Activated B cell treated with CpG ODN at 0.5 μM for 24 hours (primary cell): Measurements from ENCODE around the gene LRRC45. TPM values are rescaled to one million over a fixed set of nuclear protein-coding genes. Genes with fewer than 3 reads are reported as not detected.

Experiments
- ATAC-seq: fragments of 200-7000 bp; cut with Tn5 transposase; one replicate; pipeline ENCODE4 v1.10.0; 2021; ENCODE audit warnings: low read depth, mild to moderate bottlenecking, moderate library complexity
- CTCF ChIA-PET: fragments of 350-600 bp; sonication (Branson Sonifier 250); formaldehyde crosslinking; loops from one replicate; lab custom pipeline; 2021; ENCODE audit warnings: antibody characterized with exemption; lab: Charles Lee
- POLR2A ChIA-PET: fragments of 350-600 bp; sonication (Branson Sonifier 250); formaldehyde crosslinking; loops from one replicate; lab custom pipeline; 2021; ENCODE audit warnings: antibody characterized with exemption; lab: Charles Lee
- DNase-seq: peaks from one replicate; pipeline ENCODE4 v3.0.0; 2022
- H3K27ac Mint-ChIP-seq: one replicate; pipeline ENCODE4 v1.8.0; 2020; ENCODE audit warnings: mixed read lengths
- H3K27me3 Mint-ChIP-seq: one replicate; pipeline ENCODE4 v1.8.0; 2021; ENCODE audit warnings: mixed read lengths
- H3K36me3 Mint-ChIP-seq: one replicate; pipeline ENCODE4 v1.8.0; 2021; ENCODE audit warnings: low read depth, mixed read lengths
- H3K4me1 Mint-ChIP-seq: one replicate; pipeline ENCODE4 v1.8.0; 2021; ENCODE audit warnings: mixed read lengths
- H3K4me3 Mint-ChIP-seq: one replicate; pipeline ENCODE4 v1.8.0; 2020; ENCODE audit warnings: mild to moderate bottlenecking, mixed read lengths
- H3K9me3 Mint-ChIP-seq: one replicate; pipeline ENCODE4 v1.8.0; 2020; ENCODE audit warnings: mixed read lengths
- CTCF ChIP-seq: fragments of 200-600 bp; IDR thresholded peaks from one replicate; pipeline ENCODE4 v1.8.0; 2022; ENCODE audit warnings: antibody characterized with exemption, mild to moderate bottlenecking
- intact Hi-C: fragments of 100-400 bp; cut with micrococcal nuclease; formaldehyde crosslinking; loops from one replicate; pipeline ENCODE4 v1.15.1; 2024
- total RNA-seq: library from RNA; stranded (reverse); gene quantifications from 2 replicates; pipeline ENCODE4 v1.2.3, GENCODE V29; 2022

Gene LRRC45
- total RNA-seq, 1 donor from 2014 or later = 10.6 TPM

GRCh38 chr17:82016061-82016874, 6.8 kb upstream of the LRRC45 start:
- ChIA-PET CTCF (no interaction called here), POLR2A (no interaction called here)
- Mint-ChIP-seq H3K27ac (no peak overlapping the region), H3K4me3 (no peak overlapping the region), H3K36me3 (peaks cover 4% of the 10 kb centered on the region), H3K27me3 (no peaks in the 10 kb centered on the region), H3K9me3 (no peaks in the 10 kb centered on the region), H3K4me1 (peaks cover 5% of the 10 kb centered on the region)
- no peak for ATAC-seq
- intact Hi-C loops = no loop called here
- no peak for DNase-seq
- TF ChIP-seq CTCF = no peak

GRCh38 chr17:82016875-82017459, 6.1 kb upstream of the LRRC45 start:
- peaks cover 12% of the 10 kb centered on the region for H3K4me1 Mint-ChIP-seq
- H3K36me3 Mint-ChIP-seq = peaks cover 4% of the 10 kb centered on the region
- H3K27ac Mint-ChIP-seq = no peak overlapping the region
- POLR2A ChIA-PET = no interaction called here
- DNase-seq (no peak), ATAC-seq (no peak)
- intact Hi-C loops = no loop called here
- CTCF ChIA-PET = interaction anchor here (1.8 kb wide), 1 partner anchor 57 kb away, joined by 7 read pairs; no protein-coding TSS in a partner anchor
- H3K9me3 Mint-ChIP-seq = no peaks in the 10 kb centered on the region
- H3K4me3 Mint-ChIP-seq = no peak overlapping the region
- H3K27me3 Mint-ChIP-seq = no peaks in the 10 kb centered on the region
- TF ChIP-seq CTCF = no peak

GRCh38 chr17:82017612-82018151, 5.4 kb upstream of the LRRC45 start:
- H3K36me3 Mint-ChIP-seq = peaks cover 4% of the 10 kb centered on the region
- H3K27ac Mint-ChIP-seq = no peak overlapping the region
- no peaks in the 10 kb centered on the region for H3K27me3 Mint-ChIP-seq
- H3K4me1 Mint-ChIP-seq = peaks cover 13% of the 10 kb centered on the region
- POLR2A ChIA-PET = no interaction called here
- no peaks in the 10 kb centered on the region for H3K9me3 Mint-ChIP-seq
- no peak for ATAC-seq
- intact Hi-C loops = no loop called here
- no peak overlapping the region for H3K4me3 Mint-ChIP-seq
- no peak for DNase-seq
- CTCF ChIA-PET = interaction anchor here (1.8 kb wide), 1 partner anchor 58 kb away, joined by 7 read pairs; no protein-coding TSS in a partner anchor
- TF ChIP-seq CTCF = no peak

GRCh38 chr17:82018152-82018988, 4.7 kb upstream of the LRRC45 start:
- Mint-ChIP-seq H3K27me3 (no peaks in the 10 kb centered on the region), H3K36me3 (peaks cover 4% of the 10 kb centered on the region), H3K4me3 (no peak overlapping the region), H3K27ac (no peak overlapping the region), H3K4me1 (peaks cover 15% of the 10 kb centered on the region), H3K9me3 (no peaks in the 10 kb centered on the region)
- CTCF ChIA-PET = interaction anchor here (1.8 kb wide), 1 partner anchor 59 kb away, joined by 7 read pairs; no protein-coding TSS in a partner anchor
- TF ChIP-seq CTCF = no peak
- intact Hi-C loops = no loop called here
- POLR2A ChIA-PET = no interaction called here
- ATAC-seq (no peak), DNase-seq (no peak)
